Neural cell (in vitro differentiated cells): Measurements from ENCODE around the gene TSC1.

Experiments
- EP300 ChIP-seq: fragments of 450-650 bp; conservative IDR thresholded peaks from 2 replicates; pipeline ENCODE4 v1.6.1; 2014; ENCODE audit warnings: antibody characterized with exemption, mild to moderate bottlenecking, moderate library complexity; ENCODE audit not compliant: poor library complexity, severe bottlenecking
- EZH2 ChIP-seq: fragments of 200-600, 300-800 bp; shearing (Covaris generic), sonication (generic); IDR thresholded peaks from 2 replicates; pipeline ENCODE4 v1.6.1; 2014; ENCODE audit warnings: antibody characterized with exemption, low read length, borderline replicate concordance, mild to moderate bottlenecking; ENCODE audit not compliant: insufficient read depth, poor library complexity, severe bottlenecking
- POLR2AphosphoS5 ChIP-seq: IDR thresholded peaks from 2 replicates; pipeline ENCODE4 v1.6.1; 2012
- SMC3 ChIP-seq: fragments of 450-650 bp; conservative IDR thresholded peaks from 2 replicates; pipeline ENCODE4 v1.6.1; 2014; ENCODE audit warnings: antibody characterized with exemption, mild to moderate bottlenecking, moderate library complexity; ENCODE audit not compliant: poor library complexity
- TAF1 ChIP-seq: IDR thresholded peaks from 2 replicates; pipeline ENCODE4 v1.6.1; 2012; ENCODE audit warnings: low read depth
- TF ChIP-seq, protein P1 (sequence below): IDR thresholded peaks from 2 replicates; pipeline ENCODE4 v1.6.1; 2012; ENCODE audit warnings: borderline replicate concordance
- TF ChIP-seq, protein P2 (sequence below): fragments of 450-650 bp; IDR thresholded peaks from 2 replicates; pipeline ENCODE4 v1.5.1; 2014; ENCODE audit warnings: antibody characterized with exemption, mild to moderate bottlenecking, moderate library complexity; ENCODE audit not compliant: poor library complexity, severe bottlenecking

- TF ChIP-seq, protein P1, sequence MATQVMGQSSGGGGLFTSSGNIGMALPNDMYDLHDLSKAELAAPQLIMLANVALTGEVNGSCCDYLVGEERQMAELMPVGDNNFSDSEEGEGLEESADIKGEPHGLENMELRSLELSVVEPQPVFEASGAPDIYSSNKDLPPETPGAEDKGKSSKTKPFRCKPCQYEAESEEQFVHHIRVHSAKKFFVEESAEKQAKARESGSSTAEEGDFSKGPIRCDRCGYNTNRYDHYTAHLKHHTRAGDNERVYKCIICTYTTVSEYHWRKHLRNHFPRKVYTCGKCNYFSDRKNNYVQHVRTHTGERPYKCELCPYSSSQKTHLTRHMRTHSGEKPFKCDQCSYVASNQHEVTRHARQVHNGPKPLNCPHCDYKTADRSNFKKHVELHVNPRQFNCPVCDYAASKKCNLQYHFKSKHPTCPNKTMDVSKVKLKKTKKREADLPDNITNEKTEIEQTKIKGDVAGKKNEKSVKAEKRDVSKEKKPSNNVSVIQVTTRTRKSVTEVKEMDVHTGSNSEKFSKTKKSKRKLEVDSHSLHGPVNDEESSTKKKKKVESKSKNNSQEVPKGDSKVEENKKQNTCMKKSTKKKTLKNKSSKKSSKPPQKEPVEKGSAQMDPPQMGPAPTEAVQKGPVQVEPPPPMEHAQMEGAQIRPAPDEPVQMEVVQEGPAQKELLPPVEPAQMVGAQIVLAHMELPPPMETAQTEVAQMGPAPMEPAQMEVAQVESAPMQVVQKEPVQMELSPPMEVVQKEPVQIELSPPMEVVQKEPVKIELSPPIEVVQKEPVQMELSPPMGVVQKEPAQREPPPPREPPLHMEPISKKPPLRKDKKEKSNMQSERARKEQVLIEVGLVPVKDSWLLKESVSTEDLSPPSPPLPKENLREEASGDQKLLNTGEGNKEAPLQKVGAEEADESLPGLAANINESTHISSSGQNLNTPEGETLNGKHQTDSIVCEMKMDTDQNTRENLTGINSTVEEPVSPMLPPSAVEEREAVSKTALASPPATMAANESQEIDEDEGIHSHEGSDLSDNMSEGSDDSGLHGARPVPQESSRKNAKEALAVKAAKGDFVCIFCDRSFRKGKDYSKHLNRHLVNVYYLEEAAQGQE: no peak
- TF ChIP-seq, protein P2, sequence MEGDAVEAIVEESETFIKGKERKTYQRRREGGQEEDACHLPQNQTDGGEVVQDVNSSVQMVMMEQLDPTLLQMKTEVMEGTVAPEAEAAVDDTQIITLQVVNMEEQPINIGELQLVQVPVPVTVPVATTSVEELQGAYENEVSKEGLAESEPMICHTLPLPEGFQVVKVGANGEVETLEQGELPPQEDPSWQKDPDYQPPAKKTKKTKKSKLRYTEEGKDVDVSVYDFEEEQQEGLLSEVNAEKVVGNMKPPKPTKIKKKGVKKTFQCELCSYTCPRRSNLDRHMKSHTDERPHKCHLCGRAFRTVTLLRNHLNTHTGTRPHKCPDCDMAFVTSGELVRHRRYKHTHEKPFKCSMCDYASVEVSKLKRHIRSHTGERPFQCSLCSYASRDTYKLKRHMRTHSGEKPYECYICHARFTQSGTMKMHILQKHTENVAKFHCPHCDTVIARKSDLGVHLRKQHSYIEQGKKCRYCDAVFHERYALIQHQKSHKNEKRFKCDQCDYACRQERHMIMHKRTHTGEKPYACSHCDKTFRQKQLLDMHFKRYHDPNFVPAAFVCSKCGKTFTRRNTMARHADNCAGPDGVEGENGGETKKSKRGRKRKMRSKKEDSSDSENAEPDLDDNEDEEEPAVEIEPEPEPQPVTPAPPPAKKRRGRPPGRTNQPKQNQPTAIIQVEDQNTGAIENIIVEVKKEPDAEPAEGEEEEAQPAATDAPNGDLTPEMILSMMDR: no peak
- TF ChIP-seq SMC3 (no peak), EZH2 (no peak), POLR2AphosphoS5 (no peak), TAF1 (no peak), EP300 (no peak)
Measured at GRCh38 chr9:132946631-132947295, 2.3 kb upstream of the TSC1 start.
